Muscle of leg (tissue), 11 donors: ENCODE measurements around the gene SLAMF6. TPM values are rescaled to one million over a fixed set of nuclear protein-coding genes. Genes with fewer than 3 reads are reported as not detected.

Experiments used
- DNase-seq: peaks from one replicate; pipeline ENCODE4 v3.0.0; 2013
- H3K27ac ChIP-seq: one replicate; pipeline ENCODE4 v1.5.1; 2013; ENCODE audit warnings: mild to moderate bottlenecking, low read length, control low read depth
- H3K27me3 ChIP-seq: one replicate; pipeline ENCODE4 v1.6.1; 2013; ENCODE audit warnings: low read length; ENCODE audit not compliant: control insufficient read depth, insufficient read depth
- H3K36me3 ChIP-seq: one replicate; pipeline ENCODE4 v1.6.1; 2013; ENCODE audit warnings: low read length; ENCODE audit not compliant: control insufficient read depth, insufficient read depth
- H3K4me1 ChIP-seq: one replicate; pipeline ENCODE4 v1.6.1; 2013; ENCODE audit warnings: low read length; ENCODE audit not compliant: control insufficient read depth, insufficient read depth
- H3K4me3 ChIP-seq: one replicate; pipeline ENCODE4 v1.5.1; 2013; ENCODE audit warnings: low read length, control low read depth
- H3K9me3 ChIP-seq: replicated peaks from 2 replicates; pipeline ENCODE4 v1.6.1; 2013; ENCODE audit warnings: low read depth, low read length; ENCODE audit not compliant: control insufficient read depth
- WGBS: methylation state at CpG from one replicate; pipeline ENCODE4 v1.1.5; 2013; ENCODE audit warnings: missing lambda C conversion rate; ENCODE audit not compliant: insufficient coverage; 5-methylcytosine and 5-hydroxymethylcytosine counted together
- polyA plus RNA-seq, 8 donors: library from polyadenylated mRNA; unstranded; fragments of 120-200 nt; gene quantifications; one replicate each; pipeline versions ENCODE4 v1.2.1 to v1.2.3, GENCODE V29; 2013; ENCODE audit warnings: inconsistent platforms in 1 of 8, low replicate concordance in 1 of 8; ENCODE audit not compliant: insufficient read length in 8 of 8, insufficient read depth in 1 of 8
- total RNA-seq: library from RNA; stranded (reverse); fragments of 120-200 nt; gene quantifications from one replicate; pipeline ENCODE4 v1.2.4, GENCODE V29; 2013

Gene SLAMF6
- total and polyA plus RNA-seq, 9 donors: 0.08 to 0.16 (median 0.13) TPM

- H3K4me1 ChIP-seq: no peaks in the 10 kb centered on the region
- no peaks in the 10 kb centered on the region for H3K27me3 ChIP-seq
- 83% methylated on average over 1 of the region's 4 CpGs for WGBS
- H3K4me3 ChIP-seq: no peak overlapping the region
- no peak for DNase-seq
- no peaks in the 10 kb centered on the region for H3K36me3 ChIP-seq
- no peak overlapping the region for H3K27ac ChIP-seq
- H3K9me3 ChIP-seq: no peaks in the 10 kb centered on the region
Measured at GRCh38 chr1:160437432-160438316, 85.4 kb downstream of the SLAMF6 start.

GRCh38 chr1:160436966-160437365, 86.1 kb downstream of the SLAMF6 start:
- Histone ChIP-seq H3K4me1 (no peaks in the 10 kb centered on the region), H3K27ac (no peak overlapping the region), H3K4me3 (no peak overlapping the region), H3K9me3 (no peaks in the 10 kb centered on the region), H3K27me3 (no peaks in the 10 kb centered on the region), H3K36me3 (no peaks in the 10 kb centered on the region)
- DNase-seq: no peak
- WGBS: no CpG with 5 or more reads among the region's 2 CpGs

Other genes starting within 250 kb of the SLAMF6 start
- gene PEX19, start 238.1 kb downstream of the SLAMF6 start, total RNA-seq: 34.2 TPM
- 10 to 100 TPM; 36.4 to 43.0 (median 41.9) TPM for gene PEX19, start 238.1 kb downstream of the SLAMF6 start, polyA plus RNA-seq
- gene COPA, start 180.0 kb downstream of the SLAMF6 start, total RNA-seq: 117 TPM
- 100 to 1,000 TPM; 109 to 154 (median 132) TPM for gene COPA, start 180.0 kb downstream of the SLAMF6 start, polyA plus RNA-seq
- gene NCSTN, start 179.9 kb downstream of the SLAMF6 start, total RNA-seq: 43.4 TPM
- 100 to 1,000 TPM in 2 of 8 donors, 10 to 100 TPM in 6; 83.8 to 111 (median 98.4) TPM for gene NCSTN, start 179.9 kb downstream of the SLAMF6 start, polyA plus RNA-seq
- 0.04 TPM for gene NHLH1, start 156.2 kb downstream of the SLAMF6 start, total RNA-seq
- gene NHLH1, start 156.2 kb downstream of the SLAMF6 start, polyA plus RNA-seq: 1 to 10 TPM in 1 of 8 donors, under 1 TPM in 7; 0.16 to 1.1 (median 0.36) TPM
- gene VANGL2, start 122.7 kb downstream of the SLAMF6 start, total RNA-seq: 2.3 TPM
- 10 to 100 TPM in 7 of 8 donors, 1 to 10 TPM in 1; 6.8 to 17.8 (median 10.9) TPM for gene VANGL2, start 122.7 kb downstream of the SLAMF6 start, polyA plus RNA-seq
- 2.0 TPM for gene CD84, start 56.2 kb upstream of the SLAMF6 start, total RNA-seq
- 1 to 10 TPM in 6 of 8 donors, under 1 TPM in 2; 0.94 to 2.1 (median 1.3) TPM for gene CD84, start 56.2 kb upstream of the SLAMF6 start, polyA plus RNA-seq
- gene SLAMF1, start 123.8 kb upstream of the SLAMF6 start, total RNA-seq: 0.04 TPM
- gene SLAMF1, start 123.8 kb upstream of the SLAMF6 start, polyA plus RNA-seq: under 1 TPM in 2 of 8 donors, not detected in 6; 0.05 to 0.07 TPM
- gene CD48, start 188.6 kb upstream of the SLAMF6 start, total RNA-seq: 1.2 TPM
- gene CD48, start 188.6 kb upstream of the SLAMF6 start, polyA plus RNA-seq: 1 to 10 TPM; 1.1 to 2.0 (median 1.3) TPM
- 0.13 TPM for gene SLAMF7, start 216.0 kb upstream of the SLAMF6 start, total RNA-seq
- under 1 TPM; 0.09 to 0.49 (median 0.30) TPM for gene SLAMF7, start 216.0 kb upstream of the SLAMF6 start, polyA plus RNA-seq